Liver (tissue), 3 donors: ENCODE results near the gene CDH4.

ENCODE experiments used
- FOXA1 ChIP-seq: IDR thresholded peaks from 2 replicates; pipeline ENCODE4 v1.6.1; 2016; ENCODE audit warnings: antibody characterized with exemption
- RXRA ChIP-seq, 2 donors: IDR thresholded peaks; 2 replicates each; pipeline ENCODE4 v1.6.1; 2017 to 2018; ENCODE audit warnings: antibody characterized with exemption in 2 of 2, mild to moderate bottlenecking in 1 of 2
- SP1 ChIP-seq: IDR thresholded peaks from 2 replicates; pipeline ENCODE4 v1.6.1; 2018; ENCODE audit warnings: antibody characterized with exemption, mild to moderate bottlenecking
- TAF1 ChIP-seq: conservative IDR thresholded peaks from 2 replicates; pipeline ENCODE4 v1.6.1; 2016; ENCODE audit warnings: antibody characterized with exemption, mild to moderate bottlenecking
- TF ChIP-seq, protein P1 (sequence below): IDR thresholded peaks from 2 replicates; pipeline ENCODE4 v1.6.1; 2016; ENCODE audit warnings: antibody characterized with exemption
- TF ChIP-seq, protein P2 (sequence below): fragments of 150-350 bp; IDR thresholded peaks from 2 replicates; pipeline ENCODE4 v1.5.1; 2017; ENCODE audit warnings: improper control_type of control experiment, low read depth, low read length; ENCODE audit not compliant: missing input control
- donor health status: healthy.
- donor health status: healthy.

GRCh38 chr20:61917474-61918145, 665.5 kb downstream of the CDH4 start:
- TF ChIP-seq SP1 (no peak), TAF1 (no peak), RXRA (IDR thresholded peaks at IDR 0.05) (no peak), FOXA1 (no peak)
- TF ChIP-seq, protein P1, sequence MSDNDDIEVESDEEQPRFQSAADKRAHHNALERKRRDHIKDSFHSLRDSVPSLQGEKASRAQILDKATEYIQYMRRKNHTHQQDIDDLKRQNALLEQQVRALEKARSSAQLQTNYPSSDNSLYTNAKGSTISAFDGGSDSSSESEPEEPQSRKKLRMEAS: no peak
- TF ChIP-seq, protein P2, sequence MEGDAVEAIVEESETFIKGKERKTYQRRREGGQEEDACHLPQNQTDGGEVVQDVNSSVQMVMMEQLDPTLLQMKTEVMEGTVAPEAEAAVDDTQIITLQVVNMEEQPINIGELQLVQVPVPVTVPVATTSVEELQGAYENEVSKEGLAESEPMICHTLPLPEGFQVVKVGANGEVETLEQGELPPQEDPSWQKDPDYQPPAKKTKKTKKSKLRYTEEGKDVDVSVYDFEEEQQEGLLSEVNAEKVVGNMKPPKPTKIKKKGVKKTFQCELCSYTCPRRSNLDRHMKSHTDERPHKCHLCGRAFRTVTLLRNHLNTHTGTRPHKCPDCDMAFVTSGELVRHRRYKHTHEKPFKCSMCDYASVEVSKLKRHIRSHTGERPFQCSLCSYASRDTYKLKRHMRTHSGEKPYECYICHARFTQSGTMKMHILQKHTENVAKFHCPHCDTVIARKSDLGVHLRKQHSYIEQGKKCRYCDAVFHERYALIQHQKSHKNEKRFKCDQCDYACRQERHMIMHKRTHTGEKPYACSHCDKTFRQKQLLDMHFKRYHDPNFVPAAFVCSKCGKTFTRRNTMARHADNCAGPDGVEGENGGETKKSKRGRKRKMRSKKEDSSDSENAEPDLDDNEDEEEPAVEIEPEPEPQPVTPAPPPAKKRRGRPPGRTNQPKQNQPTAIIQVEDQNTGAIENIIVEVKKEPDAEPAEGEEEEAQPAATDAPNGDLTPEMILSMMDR: no peak
